OCI-LY7 (cell line): ENCODE results near the gene NDOR1. TPM values are rescaled to one million over a fixed set of nuclear protein-coding genes. Genes with fewer than 3 reads are reported as not detected.
A peak's percentile ranks its signal among the peaks of the same experiment; 100 is the strongest.

Experiments used
- BruUV-seq: library from RNA; stranded (reverse); fragments of 400-500 nt; replicated peaks from 2 replicates; lab custom pipeline; 2021; lab: Mats Ljungman, UMichigan
- CTCF ChIA-PET: fragments of 300-600 bp; sonication (Branson Sonifier 250); formaldehyde crosslinking; loops from one replicate; lab custom pipeline; 2022; ENCODE audit warnings: antibody characterized with exemption; ENCODE audit not compliant: unreplicated experiment; lab: Charles Lee
- POLR2A ChIA-PET: fragments of 300-600 bp; sonication (Branson Sonifier 250); formaldehyde crosslinking; loops from one replicate; lab custom pipeline; 2022; ENCODE audit warnings: antibody characterized with exemption; lab: Charles Lee
- DNase-seq: peaks from one replicate; pipeline ENCODE4 v3.0.0-alpha.2; 2015; ENCODE audit warnings: low spot score
- H2AFZ ChIP-seq: fragments of 200-600 bp; sonication (generic), shearing (Covaris generic); 2 replicates; pipeline ENCODE4 v1.6.1; 2014; ENCODE audit warnings: mild to moderate bottlenecking, antibody characterized with exemption, low read length, moderate library complexity
- H3K27ac ChIP-seq: fragments of 200-600 bp; sonication (generic); 2 replicates; pipeline ENCODE4 v1.5.1; 2014; ENCODE audit warnings: mixed run types, low read depth, mild to moderate bottlenecking, moderate library complexity, low read length, inconsistent platforms; ENCODE audit not compliant: poor library complexity, severe bottlenecking
- H3K36me3 ChIP-seq: fragments of 200-600 bp; sonication (generic); 2 replicates; pipeline ENCODE4 v1.6.1; 2014; ENCODE audit warnings: mild to moderate bottlenecking, antibody characterized with exemption, low read length, moderate library complexity, mixed read lengths; ENCODE audit not compliant: insufficient read depth
- H3K4me1 ChIP-seq: fragments of 200-600 bp; sonication (generic); 2 replicates; pipeline ENCODE4 v1.5.1; 2014; ENCODE audit warnings: mild to moderate bottlenecking, low read length; ENCODE audit not compliant: insufficient read depth, poor library complexity, severe bottlenecking
- H3K4me2 ChIP-seq: fragments of 200-600 bp; sonication (generic); 2 replicates; pipeline ENCODE4 v1.6.1; 2014; ENCODE audit warnings: mild to moderate bottlenecking, low read length
- H3K4me3 ChIP-seq: fragments of 200-600 bp; sonication (generic); 2 replicates; pipeline ENCODE4 v1.5.1; 2014; ENCODE audit warnings: mild to moderate bottlenecking, low read depth, low read length; ENCODE audit not compliant: poor library complexity, severe bottlenecking
- H3K79me2 ChIP-seq: fragments of 200-600 bp; sonication (generic); 2 replicates; pipeline ENCODE4 v1.6.1; 2016; ENCODE audit warnings: low read depth, mild to moderate bottlenecking, low read length, moderate library complexity, mixed read lengths; ENCODE audit not compliant: insufficient read depth
- H3K9me2 ChIP-seq: fragments of 200-600 bp; sonication (generic); 2 replicates; pipeline ENCODE4 v1.6.1; 2016; ENCODE audit warnings: mild to moderate bottlenecking, low read length, mixed read lengths; ENCODE audit not compliant: insufficient read depth
- H3K9me3 ChIP-seq: fragments of 200-600 bp; sonication (generic); 2 replicates; pipeline ENCODE4 v1.6.1; 2014; ENCODE audit warnings: mild to moderate bottlenecking, mixed run types, low read length, mixed read lengths
- H4K20me1 ChIP-seq: fragments of 200-600 bp; sonication (generic); 2 replicates; pipeline ENCODE4 v1.6.1; 2014; ENCODE audit warnings: mild to moderate bottlenecking, antibody characterized with exemption, low read length, moderate library complexity, mixed read lengths; ENCODE audit not compliant: insufficient read depth
- CTCF ChIP-seq: fragments of 200-600 bp; sonication (generic); conservative IDR thresholded peaks from 2 replicates; pipeline ENCODE4 v1.5.1; 2014; ENCODE audit warnings: mild to moderate bottlenecking, antibody characterized with exemption, low read length, moderate library complexity, mixed read lengths
- EZH2phosphoT487 ChIP-seq: fragments of 200-600 bp; sonication (generic); IDR thresholded peaks from 2 replicates; pipeline ENCODE4 v1.6.1; 2018; ENCODE audit warnings: low read depth, borderline replicate concordance, mild to moderate bottlenecking, mixed run types, antibody characterized with exemption, low read length, moderate library complexity, mixed read lengths
- intact Hi-C: fragments of 100-400 bp; cut with micrococcal nuclease; formaldehyde crosslinking; loops from one replicate; pipeline ENCODE4 v1.10.0; 2022; ENCODE audit not compliant: unreplicated experiment
- total RNA-seq, 2 experiments: library from RNA; depleted of rRNA in 1 of 2; stranded (reverse); fragments of >200 nt in 1 of 2; shearing (Covaris generic) in 1 of 2; gene quantifications; 2 replicates each; pipeline ENCODE4 v1.2.3, GENCODE V29; 2014 to 2022

Gene NDOR1
- total RNA-seq, 2 experiments from 2014 or later: 30.4 to 61.9 TPM

GRCh38 chr9:137247916-137248175 is 42.3 kb downstream of the NDOR1 start:
- TF ChIP-seq CTCF (no peak), EZH2phosphoT487 (no peak)
- no TSS peak for BruUV-seq

GRCh38 chr9:137250329-137251193 is 45.1 kb downstream of the NDOR1 start:
- no peak overlapping the region for H3K4me3 ChIP-seq
- no peak for DNase-seq
- intact Hi-C loops: no loop called here
- POLR2A ChIA-PET: no interaction called here
- H3K9me3 ChIP-seq: no peaks in the 10 kb centered on the region
- 0 out of 2 replicates have a peak, but pooled peaks cover 2% of the 10 kb centered on the region for H3K36me3 ChIP-seq
- H3K79me2 ChIP-seq: peaks cover 3% of the 10 kb centered on the region; the same call in 1 of the 2 replicates
- H3K4me1 ChIP-seq: peaks cover 42% of the 10 kb centered on the region
- H3K9me2 ChIP-seq: no peaks in the 10 kb centered on the region
- BruUV-seq: no TSS peak
- no peak for TF ChIP-seq EZH2phosphoT487
- no peaks in the 10 kb centered on the region for H4K20me1 ChIP-seq
- no peak overlapping the region for H3K4me2 ChIP-seq
- no peak overlapping the region for H3K27ac ChIP-seq
- CTCF ChIA-PET: no interaction called here
- H2AFZ ChIP-seq: no peak overlapping the region

More at GRCh38 chr9:137247916-137248175, 42.3 kb downstream of the NDOR1 start:
- intact Hi-C loops: no loop called here
- Histone ChIP-seq H3K27ac (no peak overlapping the region), H3K9me2 (no peaks in the 10 kb centered on the region), H3K4me1 (peaks cover 38% of the 10 kb centered on the region), H3K36me3 (peaks cover 14% of the 10 kb centered on the region), H3K79me2 (peaks cover 3% of the 10 kb centered on the region; the same call in 1 of the 2 replicates), H3K9me3 (no peaks in the 10 kb centered on the region), H3K4me2 (no peak overlapping the region), H3K4me3 (no peak overlapping the region), H2AFZ (no peak overlapping the region), H4K20me1 (0 out of 2 replicates have a peak, but pooled peaks cover 2% of the 10 kb centered on the region)
- POLR2A ChIA-PET: no interaction called here
- CTCF ChIA-PET: no interaction called here
- DNase-seq: no peak

- TF ChIP-seq CTCF: no peak
- peaks cover 9% of the 10 kb centered on the region for H3K79me2 ChIP-seq
- no peaks in the 10 kb centered on the region for H3K9me3 ChIP-seq
- no peak for DNase-seq
- BruUV-seq: no TSS peak
- peak within 1 kb of the TSS; percentile 94; the same call in 1 of the 2 replicates for H3K4me2 ChIP-seq
- peaks cover 42% of the 10 kb centered on the region for H3K4me1 ChIP-seq
- H4K20me1 ChIP-seq: peaks cover 4% of the 10 kb centered on the region; the same call in 1 of the 2 replicates
- POLR2A ChIA-PET: no interaction called here
- no peaks in the 10 kb centered on the region for H3K9me2 ChIP-seq
- intact Hi-C loops: no loop called here
- no peak within 1 kb of the TSS for H3K4me3 ChIP-seq
- CTCF ChIA-PET: no interaction called here
- no peak within 1 kb of the TSS for H2AFZ ChIP-seq
- H3K27ac ChIP-seq: no peak within 1 kb of the TSS
- peaks cover 8% of the 10 kb centered on the region; the same call in 1 of the 2 replicates for H3K36me3 ChIP-seq
Observed at GRCh38 chr9:137251194-137251461, 45.6 kb downstream of the NDOR1 start, which contains the start of gene STPG3. STPG3 (plus strand) TSS chr9:137251286; CDS start chr9:137251287, 1 bp downstream.
